HEK293 (cell line): ENCODE measurements around the gene CDK2.

ENCODE experiments used
- CTCF ChIA-PET: fragments of 350-600 bp; formaldehyde crosslinking; extraction: SDS; loops from one replicate; lab custom pipeline; 2021; ENCODE audit warnings: antibody characterized with exemption; lab: Yijun Ruan, JAX
- POLR2A ChIA-PET: fragments of 300-600 bp; formaldehyde crosslinking; extraction: SDS; loops from one replicate; lab custom pipeline; 2020; ENCODE audit warnings: antibody characterized with exemption, inconsistent platforms; lab: Yijun Ruan, JAX
- H3K27ac ChIP-seq: fragments of 200-500 bp; sonication (Bioruptor generic); 2 replicates; pipeline ENCODE4 v1.5.1; 2014; ENCODE audit warnings: low read depth, low read length, control low read depth, inconsistent platforms; ENCODE audit errors: extremely low read depth
- H3K36me3 ChIP-seq, 2 experiments: fragments of 200-500 bp in 1 of 2; sonication (Bioruptor generic) in 1 of 2; 1 replicate in 1 of 2; 2 replicates in 1 of 2; pipeline ENCODE4 v1.5.1; 2014 to 2017; ENCODE audit warnings: inconsistent platforms in 2 of 2, low read length in 2 of 2; ENCODE audit not compliant: control insufficient read depth in 2 of 2, insufficient read depth in 1 of 2
- H3K4me1 ChIP-seq: fragments of 200-500 bp; sonication (Bioruptor generic); 2 replicates; pipeline ENCODE4 v1.5.1; 2014; ENCODE audit warnings: mild to moderate bottlenecking, low read length, inconsistent platforms; ENCODE audit not compliant: control insufficient read depth, insufficient read depth
- H3K4me3 ChIP-seq: 2 replicates; pipeline ENCODE4 v1.5.1; 2011; ENCODE audit warnings: low read depth, mild to moderate bottlenecking, control low read depth, low read length, moderate library complexity
- H3K9me3 ChIP-seq: fragments of 200-500 bp; sonication (Bioruptor generic); 2 replicates; pipeline ENCODE4 v1.5.1; 2014; ENCODE audit warnings: low read depth, low read length, inconsistent platforms; ENCODE audit not compliant: control insufficient read depth, insufficient read depth
- ELK4 ChIP-seq: IDR thresholded peaks from 2 replicates; pipeline ENCODE4 v1.6.1; 2011; ENCODE audit warnings: mild to moderate bottlenecking, low read depth, low read length, borderline replicate concordance
- KLF8 ChIP-seq: fragments of 450-650 bp; formaldehyde crosslinking; IDR thresholded peaks from 2 replicates; pipeline ENCODE4 v1.5.1; 2016; ENCODE audit warnings: missing biosample characterization, missing genetic modification characterization
- PRDM1 ChIP-seq: fragments of 450-650 bp; formaldehyde crosslinking; IDR thresholded peaks from 2 replicates; pipeline ENCODE4; 2016; ENCODE audit warnings: missing biosample characterization, missing genetic modification characterization
- RBAK ChIP-seq: fragments of 450-650 bp; formaldehyde crosslinking; IDR thresholded peaks from 2 replicates; pipeline ENCODE4 v1.5.1; 2016; ENCODE audit warnings: missing biosample characterization, missing genetic modification characterization
- SCRT1 ChIP-seq: fragments of 450-650 bp; formaldehyde crosslinking; IDR thresholded peaks from 2 replicates; pipeline ENCODE4 v1.5.1; 2016; ENCODE audit warnings: missing biosample characterization, missing genetic modification characterization, borderline replicate concordance
- SP3 ChIP-seq: fragments of 450-650 bp; formaldehyde crosslinking; IDR thresholded peaks from 2 replicates; pipeline ENCODE4 v1.5.1; 2016; ENCODE audit warnings: missing biosample characterization, missing genetic modification characterization
- ZFP3 ChIP-seq: fragments of 450-650 bp; formaldehyde crosslinking; IDR thresholded peaks from 2 replicates; pipeline ENCODE4 v1.5.1; 2016; ENCODE audit warnings: low read depth, missing biosample characterization, missing genetic modification characterization
- ZFP69B ChIP-seq: fragments of 450-650 bp; formaldehyde crosslinking; IDR thresholded peaks from 2 replicates; pipeline ENCODE4 v1.5.1; 2016; ENCODE audit warnings: missing biosample characterization, missing genetic modification characterization
- ZNF433 ChIP-seq: fragments of 450-650 bp; formaldehyde crosslinking; IDR thresholded peaks from 2 replicates; pipeline ENCODE4 v1.5.1; 2016; ENCODE audit warnings: missing biosample characterization, missing genetic modification characterization, low read depth
- ZNF518A ChIP-seq: fragments of 450-650 bp; formaldehyde crosslinking; conservative IDR thresholded peaks from 2 replicates; pipeline ENCODE4 v1.5.1; 2016; ENCODE audit warnings: low read depth, missing biosample characterization, missing genetic modification characterization
- ZNF530 ChIP-seq: fragments of 450-650 bp; formaldehyde crosslinking; IDR thresholded peaks from 2 replicates; pipeline ENCODE4 v1.5.1; 2016; ENCODE audit warnings: low read depth, missing biosample characterization, missing genetic modification characterization
- ZNF707 ChIP-seq: fragments of 450-650 bp; formaldehyde crosslinking; IDR thresholded peaks from 2 replicates; pipeline ENCODE4 v1.5.1; 2016; ENCODE audit warnings: missing biosample characterization, missing genetic modification characterization
- TF ChIP-seq, protein P1 (sequence below): fragments of 450-650 bp; formaldehyde crosslinking; IDR thresholded peaks from 2 replicates; pipeline ENCODE4 v1.5.1; 2016; ENCODE audit warnings: missing biosample characterization, missing genetic modification characterization

CDK2 gene

DNA sequence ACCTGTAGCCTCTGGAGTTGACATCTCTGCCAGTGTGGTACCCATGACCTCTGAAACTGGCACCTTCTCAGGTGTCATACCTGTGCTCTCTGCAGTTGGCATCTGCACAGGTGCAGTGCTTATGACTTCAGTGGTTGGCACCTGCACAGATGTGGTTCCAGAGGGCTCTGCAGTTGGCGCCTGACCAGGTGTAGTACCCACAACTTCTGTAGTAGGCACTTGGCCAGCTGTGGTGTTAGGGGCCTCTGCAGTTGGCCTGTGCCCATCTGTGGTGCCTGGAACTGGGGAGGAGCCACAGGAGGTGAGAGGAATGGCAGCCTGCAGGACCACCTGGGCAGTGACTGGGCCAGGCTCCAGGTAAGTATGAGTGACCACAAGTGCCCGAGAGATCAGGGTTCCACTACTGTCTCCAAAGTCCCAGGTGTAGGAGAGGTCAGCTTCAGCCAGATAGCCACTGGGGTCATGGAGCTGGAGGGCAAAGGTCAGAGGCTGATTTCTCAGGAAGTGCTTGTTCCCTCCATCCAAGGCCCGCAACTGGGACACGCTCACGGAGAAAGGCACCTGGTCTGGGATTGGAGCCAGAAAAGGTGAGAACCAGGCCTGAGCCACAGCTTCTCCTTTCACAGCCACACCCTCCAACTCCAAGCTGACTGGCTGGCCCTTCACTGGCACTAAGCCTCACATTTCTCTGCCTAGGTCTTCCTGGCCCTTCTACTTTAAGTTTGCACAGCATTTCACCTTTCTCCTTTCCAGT is 9.3 kb upstream of the CDK2 start:
- Histone ChIP-seq H3K27ac (no peak overlapping the region), H3K36me3 (no peaks in the 10 kb centered on the region), H3K9me3 (no peaks in the 10 kb centered on the region), H3K4me1 (no peaks in the 10 kb centered on the region), H3K4me3 (no peak overlapping the region)
- ChIA-PET CTCF (interaction anchor here (0.7 to 4.5 kb wide), 9 partner anchors 16 to 39 kb away, joined by 3 to 21 read pairs (median 4); partner anchors contain the start of genes DGKA and RAB5B), POLR2A (interaction anchor here (0.5 to 5.7 kb wide), 2 partner anchors 17 to 49 kb away, joined by 5 to 22 read pairs; partner anchors contain the start of gene RAB5B)
- TF ChIP-seq, protein P1, sequence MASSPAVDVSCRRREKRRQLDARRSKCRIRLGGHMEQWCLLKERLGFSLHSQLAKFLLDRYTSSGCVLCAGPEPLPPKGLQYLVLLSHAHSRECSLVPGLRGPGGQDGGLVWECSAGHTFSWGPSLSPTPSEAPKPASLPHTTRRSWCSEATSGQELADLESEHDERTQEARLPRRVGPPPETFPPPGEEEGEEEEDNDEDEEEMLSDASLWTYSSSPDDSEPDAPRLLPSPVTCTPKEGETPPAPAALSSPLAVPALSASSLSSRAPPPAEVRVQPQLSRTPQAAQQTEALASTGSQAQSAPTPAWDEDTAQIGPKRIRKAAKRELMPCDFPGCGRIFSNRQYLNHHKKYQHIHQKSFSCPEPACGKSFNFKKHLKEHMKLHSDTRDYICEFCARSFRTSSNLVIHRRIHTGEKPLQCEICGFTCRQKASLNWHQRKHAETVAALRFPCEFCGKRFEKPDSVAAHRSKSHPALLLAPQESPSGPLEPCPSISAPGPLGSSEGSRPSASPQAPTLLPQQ (tag by site-specific recombination), result no peak
- TF ChIP-seq ZFP69B (no peak), SCRT1 (tag by site-specific recombination) (peak; percentile 21; the same call in 1 of the 2 replicates)

DNA sequence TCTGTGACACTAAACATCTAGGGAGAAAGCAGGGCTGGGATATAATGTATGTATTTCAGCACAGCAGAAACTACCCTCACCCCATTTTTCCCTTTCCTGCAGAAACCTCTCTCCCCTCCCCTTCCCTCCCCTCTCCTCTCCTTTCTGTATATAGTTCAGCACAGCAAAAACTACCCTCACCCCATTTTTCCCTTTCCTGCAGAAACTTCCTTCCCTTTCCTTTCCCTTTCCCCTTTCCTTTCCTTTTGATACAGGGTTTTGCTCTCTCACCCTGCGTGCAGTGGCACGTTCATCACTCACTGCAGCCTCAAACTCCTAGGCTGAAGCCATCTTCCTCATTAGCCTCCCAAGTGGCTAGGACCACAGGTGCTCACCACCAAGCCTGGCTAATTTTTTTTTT is 2.9 kb upstream of the CDK2 start:
- no peaks in the 10 kb centered on the region for H3K9me3 ChIP-seq
- ChIA-PET CTCF (no interaction called here), POLR2A (no interaction called here)
- TF ChIP-seq PRDM1 (tag by site-specific recombination) (peak; percentile 98), KLF8 (no peak), ELK4 (no peak), ZNF518A (tag by site-specific recombination) (no peak)
- no peak overlapping the region for H3K27ac ChIP-seq
- H3K36me3 ChIP-seq, result peaks cover 2 to 12% of the 10 kb centered on the region in 2 experiments
- H3K4me1 ChIP-seq, result peaks cover 5% of the 10 kb centered on the region
- no peak overlapping the region for H3K4me3 ChIP-seq

DNA sequence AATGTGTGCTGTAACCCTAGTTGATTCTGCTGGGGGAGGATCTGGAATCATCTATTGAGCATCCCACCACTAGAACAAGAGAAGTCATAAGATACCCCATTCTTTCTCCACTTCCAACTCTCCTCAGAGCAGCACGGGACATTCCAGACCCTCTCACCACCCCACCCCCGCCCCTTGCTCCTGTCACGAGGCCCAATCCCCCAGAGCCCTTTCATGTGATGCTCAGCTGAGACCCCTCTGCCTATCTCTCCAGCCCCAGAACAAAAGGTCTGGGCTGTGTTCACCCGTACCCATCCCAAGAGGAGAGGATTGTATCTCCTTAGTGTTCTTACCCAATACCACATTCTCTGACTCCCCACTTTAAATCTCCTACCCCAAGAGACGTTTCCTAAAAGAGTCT is 1.4 kb upstream of the CDK2 start:
- H3K36me3 ChIP-seq, result peaks cover 10 to 25% of the 10 kb centered on the region in 2 experiments
- H3K4me3 ChIP-seq, result no peak overlapping the region
- ChIA-PET CTCF (no interaction called here), POLR2A (interaction anchor here (0.7 kb wide), 1 partner anchor 141 kb away, joined by 4 read pairs; no protein-coding TSS in a partner anchor)
- H3K27ac ChIP-seq, result no peak overlapping the region
- H3K9me3 ChIP-seq, result no peaks in the 10 kb centered on the region
- H3K4me1 ChIP-seq, result peaks cover 5% of the 10 kb centered on the region
- no peak for TF ChIP-seq SP3
- no peak for TF ChIP-seq ZNF707 (tag by site-specific recombination)
- TF ChIP-seq ZNF433 (tag by site-specific recombination), result no peak
- TF ChIP-seq RBAK, result no peak
- TF ChIP-seq KLF8, result no peak
- no peak for TF ChIP-seq ZNF530
- TF ChIP-seq ZFP3 (tag by site-specific recombination), result no peak
